Measurements from ENCODE around the gene KDSR.

DNA sequence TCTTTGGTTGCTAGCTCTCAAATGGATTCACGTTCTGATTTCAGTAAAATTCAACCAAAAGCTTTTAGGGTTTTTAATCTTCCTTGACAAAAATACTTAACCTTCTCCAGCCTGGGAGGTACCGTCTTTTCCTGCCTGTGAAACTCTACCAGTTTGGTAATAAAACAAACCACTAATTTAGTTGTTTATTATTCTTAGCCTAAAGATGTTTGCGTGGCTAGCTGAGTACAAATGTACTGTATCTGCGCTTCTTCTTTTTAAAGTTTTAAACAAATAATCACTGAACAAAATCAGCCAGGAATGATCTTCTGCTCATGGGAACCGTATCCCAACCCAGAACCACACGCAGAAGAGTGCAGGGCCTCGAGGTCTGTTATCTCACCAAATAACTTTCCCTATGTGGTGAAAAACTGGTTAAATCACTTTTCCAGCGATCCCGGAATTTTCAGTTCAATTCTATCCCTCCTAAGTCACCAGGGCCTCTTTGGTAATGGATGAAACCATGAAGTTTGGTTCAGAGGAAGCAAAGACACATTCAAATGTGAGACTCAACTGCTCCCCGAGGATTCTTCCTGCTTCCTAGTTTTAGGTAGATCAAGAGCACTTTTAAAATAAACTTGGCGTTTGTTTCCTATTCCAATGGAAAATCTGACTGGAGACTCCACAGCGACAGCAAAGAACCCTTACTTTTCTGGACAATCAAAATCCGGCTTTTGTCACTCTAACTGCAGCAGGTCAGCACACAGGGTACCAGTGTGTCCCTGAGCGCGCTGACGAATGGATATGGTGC lies 83.5 kb downstream of the KDSR start:
- TF ChIP-seq, protein P1, sequence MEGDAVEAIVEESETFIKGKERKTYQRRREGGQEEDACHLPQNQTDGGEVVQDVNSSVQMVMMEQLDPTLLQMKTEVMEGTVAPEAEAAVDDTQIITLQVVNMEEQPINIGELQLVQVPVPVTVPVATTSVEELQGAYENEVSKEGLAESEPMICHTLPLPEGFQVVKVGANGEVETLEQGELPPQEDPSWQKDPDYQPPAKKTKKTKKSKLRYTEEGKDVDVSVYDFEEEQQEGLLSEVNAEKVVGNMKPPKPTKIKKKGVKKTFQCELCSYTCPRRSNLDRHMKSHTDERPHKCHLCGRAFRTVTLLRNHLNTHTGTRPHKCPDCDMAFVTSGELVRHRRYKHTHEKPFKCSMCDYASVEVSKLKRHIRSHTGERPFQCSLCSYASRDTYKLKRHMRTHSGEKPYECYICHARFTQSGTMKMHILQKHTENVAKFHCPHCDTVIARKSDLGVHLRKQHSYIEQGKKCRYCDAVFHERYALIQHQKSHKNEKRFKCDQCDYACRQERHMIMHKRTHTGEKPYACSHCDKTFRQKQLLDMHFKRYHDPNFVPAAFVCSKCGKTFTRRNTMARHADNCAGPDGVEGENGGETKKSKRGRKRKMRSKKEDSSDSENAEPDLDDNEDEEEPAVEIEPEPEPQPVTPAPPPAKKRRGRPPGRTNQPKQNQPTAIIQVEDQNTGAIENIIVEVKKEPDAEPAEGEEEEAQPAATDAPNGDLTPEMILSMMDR (conservative IDR thresholded peaks at IDR 0.05): no peak
- TF ChIP-seq EZH2 (IDR thresholded peaks at IDR 0.05; ENCODE audit: low read depth): no peak

Data from PC-9 (cell line).